Measurements from ENCODE around the gene CYBA.
A peak's percentile ranks its signal among the peaks of the same experiment; 100 is the strongest.

The CYBA gene

GRCh38 chr16:88619859-88620815, 30.7 kb downstream of the CYBA start:
- H3K4me3 ChIP-seq (replicated peaks in 1 of 2; ENCODE audit: low read depth in 2 of 2, low read length in 2 of 2), result no peak overlapping the region
- peak in 1 of 2 donors; percentile 29 for DNase-seq (ENCODE audit: low read depth in 2 of 2)
- no peak for TF ChIP-seq CTCF (IDR thresholded peaks at IDR 0.05; ENCODE audit: low read depth, low read length)

- no peak overlapping the region for H3K4me3 ChIP-seq (replicated peaks in 1 of 2; ENCODE audit: low read depth in 2 of 2, low read length in 2 of 2)
- TF ChIP-seq CTCF (IDR thresholded peaks at IDR 0.05; ENCODE audit: low read depth, low read length), result no peak
- no peak for DNase-seq (ENCODE audit: low read depth in 2 of 2)
These were observed 31.7 kb downstream of the CYBA start for GRCh38 chr16:88618956-88619667.

GRCh38 chr16:88618182-88618955, 32.5 kb downstream of the CYBA start:
- TF ChIP-seq CTCF (IDR thresholded peaks at IDR 0.05; ENCODE audit: low read depth, low read length), result no peak
- DNase-seq (ENCODE audit: low read depth in 2 of 2), result no peak
- no peak overlapping the region for H3K4me3 ChIP-seq (replicated peaks in 1 of 2; ENCODE audit: low read depth in 2 of 2, low read length in 2 of 2)

GRCh38 chr16:88617268-88618031, 33.4 kb downstream of the CYBA start:
- no peak overlapping the region for H3K4me3 ChIP-seq (replicated peaks in 1 of 2; ENCODE audit: low read depth in 2 of 2, low read length in 2 of 2)
- no peak for TF ChIP-seq CTCF (IDR thresholded peaks at IDR 0.05; ENCODE audit: low read depth, low read length)
- no peak for DNase-seq (ENCODE audit: low read depth in 2 of 2)

- no peak overlapping the region for H3K4me3 ChIP-seq (replicated peaks in 1 of 2; ENCODE audit: low read depth in 2 of 2, low read length in 2 of 2)
- DNase-seq (ENCODE audit: low read depth in 2 of 2), result no peak
- TF ChIP-seq CTCF (IDR thresholded peaks at IDR 0.05; ENCODE audit: low read depth, low read length), result no peak
These were observed 34.1 kb downstream of the CYBA start for GRCh38 chr16:88616736-88617135.

GRCh38 chr16:88616320-88616719, 34.5 kb downstream of the CYBA start:
- no peak overlapping the region for H3K4me3 ChIP-seq (replicated peaks in 1 of 2; ENCODE audit: low read depth in 2 of 2, low read length in 2 of 2)
- no peak for TF ChIP-seq CTCF (IDR thresholded peaks at IDR 0.05; ENCODE audit: low read depth, low read length)
- no peak for DNase-seq (ENCODE audit: low read depth in 2 of 2)

All from cardiac fibroblast (primary cell).